CD4-positive, alpha-beta T cell treated with Interleukin-4 for 1 hour (primary cell): ENCODE results near the gene CHURC1.
A peak's percentile ranks its signal among the peaks of the same experiment; 100 is the strongest.

Experiments
- DNase-seq, 2 donors: peaks; one replicate each; pipeline ENCODE4 v3.0.0-alpha.2; 2020 to 2022

CHURC1 gene

GRCh38 chr14:64914237-64915028 is at the start of gene CHURC1:
Gene CHURC1, plus strand, starts transcription at chr14:64914455. Its CDS starts 41 bp downstream, at chr14:64914496.
- DNase-seq = peak; percentile 99

GRCh38 chr14:64865109-64865508 is 49.1 kb upstream of the CHURC1 start:
- no peak for DNase-seq

- no peak for DNase-seq
Observed at GRCh38 chr14:64865992-64866391, 48.3 kb upstream of the CHURC1 start.

- DNase-seq = no peak
Observed at GRCh38 chr14:64867182-64867581, 47.1 kb upstream of the CHURC1 start.

- DNase-seq = no peak
Observed at GRCh38 chr14:64868379-64868778, 45.9 kb upstream of the CHURC1 start.

GRCh38 chr14:64868841-64869240 is 45.4 kb upstream of the CHURC1 start:
- no peak for DNase-seq

- DNase-seq = no peak
Observed at GRCh38 chr14:64870160-64870559, 44.1 kb upstream of the CHURC1 start.

- DNase-seq = no peak
Observed at GRCh38 chr14:64871344-64871743, 42.9 kb upstream of the CHURC1 start.

GRCh38 chr14:64873506-64874219 is 40.6 kb upstream of the CHURC1 start:
- DNase-seq = no peak

- no peak for DNase-seq
Observed at GRCh38 chr14:64875350-64875749, 38.9 kb upstream of the CHURC1 start.

GRCh38 chr14:64877846-64878245 is 36.4 kb upstream of the CHURC1 start:
- DNase-seq = no peak

GRCh38 chr14:64878837-64879634 is 35.2 kb upstream of the CHURC1 start:
- no peak for DNase-seq

- DNase-seq = peak; percentile 36 to 58
Observed at GRCh38 chr14:64879635-64880220, 34.5 kb upstream of the CHURC1 start, which contains the start of gene SPTB. Gene SPTB, minus strand, starts transcription at chr14:64879907. Its CDS starts 56,813 bp downstream, at chr14:64823094.

GRCh38 chr14:64880221-64881121 is 33.8 kb upstream of the CHURC1 start:
- DNase-seq = peak; percentile 27 to 53

- DNase-seq = no peak
Observed at GRCh38 chr14:64885559-64885958, 28.7 kb upstream of the CHURC1 start.

- no peak for DNase-seq
Observed at GRCh38 chr14:64889352-64889751, 24.9 kb upstream of the CHURC1 start.

GRCh38 chr14:64891173-64891838 is 22.9 kb upstream of the CHURC1 start:
- no peak for DNase-seq

GRCh38 chr14:64891839-64892375 is 22.3 kb upstream of the CHURC1 start:
- peak; percentile 25 to 74 for DNase-seq

GRCh38 chr14:64899958-64900357 is 14.3 kb upstream of the CHURC1 start:
- DNase-seq = no peak

- DNase-seq = no peak
Observed at GRCh38 chr14:64906022-64906421, 8.2 kb upstream of the CHURC1 start.
